Measurements from ENCODE around the gene SYNE2.

GRCh38 chr14:64187331-64187730, 334.5 kb downstream of the SYNE2 start:
- TF ChIP-seq CTCF (IDR thresholded peaks at IDR 0.05; ENCODE audit: insufficient read depth, low read length, poor library complexity, severe bottlenecking) (no peak), EZH2phosphoT487 (conservative IDR thresholded peaks at IDR 0.05; ENCODE audit: low read length) (no peak)

Measured in SU-DHL-6 (cell line).